IMR-90 (cell line): ENCODE data around the gene CELA2A. TPM values are rescaled to one million over a fixed set of nuclear protein-coding genes. Genes with fewer than 3 reads are reported as not detected.
"Not testable (repeated sequence)": the region's sequence is repeated elsewhere in the genome, so short reads cannot be mapped to it uniquely, and the experiment has no call there.

Source experiments
- ATAC-seq: fragments of 200-7000 bp; cut with Tn5 transposase; 2 replicates; pipeline ENCODE4 v1.9.1; 2020; ENCODE audit warnings: low read depth, mild to moderate bottlenecking, moderate library complexity
- BruUV-seq: library from RNA; stranded (reverse); fragments of 400-500 nt; replicated peaks from 2 replicates; lab custom pipeline; 2021; lab: Mats Ljungman, UMichigan
- CTCF ChIA-PET: fragments of 300-600 bp; formaldehyde crosslinking; extraction: SDS; loops from one replicate; lab custom pipeline; 2021; ENCODE audit warnings: antibody characterized with exemption; lab: Yijun Ruan, JAX
- POLR2A ChIA-PET: fragments of 300-600 bp; sonication (Branson Sonifier 250); formaldehyde crosslinking; loops from one replicate; lab custom pipeline; 2022; ENCODE audit warnings: antibody characterized with exemption; ENCODE audit not compliant: unreplicated experiment; lab: Charles Lee
- DNase-seq: peaks from one replicate; pipeline ENCODE4 v3.0.0; 2013
- H2AFZ ChIP-seq: replicated peaks from 2 replicates; pipeline ENCODE3; 2013; ENCODE audit warnings: low read length, mild to moderate bottlenecking; ENCODE audit not compliant: poor library complexity
- H2AK5ac ChIP-seq: 2 replicates; pipeline ENCODE4 v1.6.1; 2013; ENCODE audit warnings: low read depth, low read length, inconsistent platforms
- H2AK9ac ChIP-seq: replicated peaks from 2 replicates; pipeline ENCODE3; 2013; ENCODE audit warnings: mild to moderate bottlenecking, low read depth, low read length, moderate library complexity; ENCODE audit not compliant: poor library complexity
- H2BK120ac ChIP-seq: 2 replicates; pipeline ENCODE4 v1.6.1; 2013; ENCODE audit warnings: low read depth, low read length, inconsistent platforms
- H2BK15ac ChIP-seq: 3 replicates; pipeline ENCODE4 v1.6.1; 2013; ENCODE audit warnings: low read depth, low read length, inconsistent platforms
- H2BK20ac ChIP-seq: 2 replicates; pipeline ENCODE4 v1.6.1; 2013; ENCODE audit warnings: low read depth, mild to moderate bottlenecking, inconsistent platforms, low read length, moderate library complexity
- H2BK5ac ChIP-seq: 2 replicates; pipeline ENCODE4 v1.6.1; 2013; ENCODE audit warnings: mild to moderate bottlenecking, low read depth, low read length, inconsistent platforms; ENCODE audit not compliant: poor library complexity, severe bottlenecking
- H3K14ac ChIP-seq: replicated peaks from 2 replicates; pipeline ENCODE4 v1.6.1; 2013; ENCODE audit warnings: low read depth, low read length, inconsistent platforms
- H3K18ac ChIP-seq: 2 replicates; pipeline ENCODE4 v1.6.1; 2013; ENCODE audit warnings: low read depth, low read length, control low read depth
- H3K23ac ChIP-seq: 2 replicates; pipeline ENCODE4 v1.6.1; 2013; ENCODE audit warnings: low read depth, low read length, inconsistent platforms
- H3K27ac ChIP-seq: 2 replicates; pipeline ENCODE4 v1.5.1; 2013; ENCODE audit warnings: mild to moderate bottlenecking, control low read depth, low read length; ENCODE audit not compliant: insufficient read depth
- H3K27me3 ChIP-seq: 2 replicates; pipeline ENCODE4 v1.6.1; 2013; ENCODE audit warnings: low read length; ENCODE audit not compliant: control insufficient read depth, insufficient read depth
- H3K36me3 ChIP-seq: 2 replicates; pipeline ENCODE4 v1.6.1; 2013; ENCODE audit warnings: low read length, mixed read lengths; ENCODE audit not compliant: control insufficient read depth, insufficient read depth
- H3K4ac ChIP-seq: 2 replicates; pipeline ENCODE4 v1.6.1; 2013; ENCODE audit warnings: low read depth, low read length, inconsistent platforms
- H3K4me1 ChIP-seq: 2 replicates; pipeline ENCODE4 v1.6.1; 2013; ENCODE audit warnings: low read length, mixed read lengths; ENCODE audit not compliant: control insufficient read depth, insufficient read depth
- H3K4me2 ChIP-seq: 2 replicates; pipeline ENCODE4 v1.6.1; 2013; ENCODE audit warnings: low read depth, mild to moderate bottlenecking, control low read depth, low read length, moderate library complexity
- H3K4me3 ChIP-seq: 2 replicates; pipeline ENCODE4 v1.5.1; 2013; ENCODE audit warnings: low read depth, mild to moderate bottlenecking, control low read depth, low read length, moderate library complexity; ENCODE audit not compliant: insufficient read depth
- H3K56ac ChIP-seq: 2 replicates; pipeline ENCODE4 v1.6.1; 2013; ENCODE audit warnings: low read length, inconsistent platforms; ENCODE audit not compliant: insufficient read depth; ENCODE audit errors: extremely low read depth
- H3K79me1 ChIP-seq, 2 experiments: 2 replicates each; pipeline ENCODE4 v1.6.1; 2013; ENCODE audit warnings: low read length in 2 of 2, inconsistent platforms in 1 of 2, low read depth in 1 of 2
- H3K9ac ChIP-seq: 2 replicates; pipeline ENCODE4 v1.6.1; 2013; ENCODE audit warnings: low read depth, low read length, control low read depth
- H3K9me1 ChIP-seq: 2 replicates; pipeline ENCODE4 v1.6.1; 2013; ENCODE audit warnings: low read length, inconsistent platforms; ENCODE audit not compliant: insufficient read depth
- H3K9me3 ChIP-seq: 2 replicates; pipeline ENCODE4 v1.6.1; 2013; ENCODE audit warnings: low read length; ENCODE audit not compliant: control insufficient read depth, insufficient read depth
- H4K20me1 ChIP-seq: 2 replicates; pipeline ENCODE4 v1.6.1; 2013; ENCODE audit warnings: low read length, inconsistent platforms; ENCODE audit not compliant: insufficient read depth
- H4K5ac ChIP-seq: 2 replicates; pipeline ENCODE4 v1.6.1; 2013; ENCODE audit warnings: mild to moderate bottlenecking, low read depth, low read length, control low read depth
- H4K8ac ChIP-seq, 2 experiments: 2 replicates each; pipeline ENCODE4 v1.6.1; 2013; ENCODE audit warnings: low read depth in 2 of 2, low read length in 2 of 2, control low read depth in 1 of 2, inconsistent platforms in 1 of 2
- H4K91ac ChIP-seq: 2 replicates; pipeline ENCODE4 v1.6.1; 2013; ENCODE audit warnings: low read depth, low read length, inconsistent platforms; ENCODE audit not compliant: insufficient read depth
- MAFK ChIP-seq: IDR thresholded peaks from 2 replicates; pipeline ENCODE4 v1.6.1; 2012; ENCODE audit warnings: low read depth, low read length, improper control_type of control experiment
- MXI1 ChIP-seq: IDR thresholded peaks from 2 replicates; pipeline ENCODE4 v1.6.1; 2012; ENCODE audit warnings: low read depth, mild to moderate bottlenecking, low read length, moderate library complexity, borderline replicate concordance
- WGBS, 2 experiments: methylation state at CpG; one replicate each; pipeline versions ENCODE4 v1.1.5 to v1.1.7; 2013; ENCODE audit warnings: missing lambda C conversion rate in 2 of 2; ENCODE audit not compliant: insufficient read length in 1 of 2; ENCODE audit errors: extremely low coverage in 2 of 2; 5-methylcytosine and 5-hydroxymethylcytosine counted together
- dilution Hi-C: fragments of 300-500 bp; cut with HindIII; formaldehyde crosslinking; loops from one replicate; pipeline ENCODE4 v1.14.3; 2018; ENCODE audit warnings: low sequenced_read_pairs; ENCODE audit not compliant: unreplicated experiment
- in situ Hi-C: fragments of 300-500 bp; cut with MboI; formaldehyde crosslinking; loops from 3 replicates; pipeline ENCODE4 v1.14.3; 2019; ENCODE audit warnings: low sequenced_read_pairs, inconsistent platforms, mixed read lengths
- intact Hi-C: fragments of 100-400 bp; cut with micrococcal nuclease; formaldehyde crosslinking; loops from 2 replicates; pipeline ENCODE4 v1.10.0; 2022
- polyA plus RNA-seq, 3 experiments: library from polyadenylated mRNA; depleted of rRNA; stranded (reverse); fragments of >200 nt; gene quantifications; 2 replicates each; pipeline ENCODE4 v1.2.3, GENCODE V29; 2012; ENCODE audit warnings: low replicate concordance in 1 of 3
- total RNA-seq: library from RNA; depleted of rRNA; stranded (reverse); fragments of >200 nt; gene quantifications from 2 replicates; pipeline ENCODE4 v1.2.3, GENCODE V29; 2012
- TF ChIP-seq, protein P1 (sequence below): conservative IDR thresholded peaks from 2 replicates; pipeline ENCODE4 v1.5.1; 2012; ENCODE audit warnings: mild to moderate bottlenecking, low read depth, low read length, improper control_type of control experiment
- TF ChIP-seq, protein P2 (sequence below): fragments of 150-350 bp; IDR thresholded peaks from 2 replicates; pipeline ENCODE4 v1.6.1; 2017; ENCODE audit warnings: mild to moderate bottlenecking, antibody characterized with exemption, low read length, low read depth

The CELA2A gene
- total and polyA plus RNA-seq, 2 of the 4 experiments (the other 2 are of a cell fraction) = not detected

DNA sequence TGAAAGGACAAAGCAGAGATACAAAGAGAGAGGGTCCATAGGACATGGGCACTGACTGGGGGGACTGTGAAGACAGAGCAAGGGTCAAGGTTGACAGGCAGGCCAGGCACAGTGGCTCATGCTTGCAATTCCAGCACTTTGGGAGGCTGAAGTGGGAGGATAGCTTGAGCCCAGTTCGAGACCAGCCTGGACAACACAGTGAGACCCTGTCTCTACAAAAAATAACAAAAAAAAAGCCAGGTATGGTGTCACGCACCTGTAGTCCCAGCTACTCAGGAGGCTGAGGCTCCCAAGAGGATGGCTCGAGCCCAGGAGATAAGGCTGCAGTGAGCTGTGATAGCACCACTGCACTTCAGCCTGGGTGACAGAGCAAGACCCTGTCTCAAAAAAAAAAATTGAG, 63.1 kb downstream of the CELA2A start:
- Histone ChIP-seq H2AFZ (no peak overlapping the region), H3K27me3 (no peaks in the 10 kb centered on the region), H4K20me1 (no peaks in the 10 kb centered on the region; the same call in none of the 2 replicates), H3K36me3 (peaks cover 2% of the 10 kb centered on the region; the same call in 1 of the 2 replicates), H3K9me1 (peaks cover 10% of the 10 kb centered on the region), H3K4me2 (no peak overlapping the region), H3K9me3 (no peaks in the 10 kb centered on the region), H4K5ac (no peak overlapping the region), H2AK9ac (no peak overlapping the region), H2BK15ac (no peak overlapping the region), H3K56ac (no peak overlapping the region), H3K4ac (no peak overlapping the region), H4K91ac (no peak overlapping the region), H3K14ac (no peak overlapping the region), H3K18ac (no peak overlapping the region), H4K8ac (no peak overlapping the region), H2BK5ac (no peak overlapping the region), H2BK20ac (no peak overlapping the region), H3K4me3 (no peak overlapping the region), H3K9ac (no peak overlapping the region), H2BK120ac (no peak overlapping the region), H3K23ac (no peak overlapping the region), H3K4me1 (no peaks in the 10 kb centered on the region), H3K79me1 (peaks cover 0 to 16% of the 10 kb centered on the region in 2 experiments; a peak in 2 of 4 replicates), H2AK5ac (no peak overlapping the region), H3K27ac (no peak overlapping the region)
- BruUV-seq = no TSS peak
- no CpG with 5 or more reads among the region's 3 CpGs for WGBS, 2 experiments
- intact Hi-C loops (loop anchor here (5.0 kb wide), 1 partner anchor 197 kb away; no protein-coding TSS in a partner anchor), dilution Hi-C loops (no loop called here), in situ Hi-C loops (no loop called here)
- no peak for DNase-seq
- no peak for TF ChIP-seq MAFK
- TF ChIP-seq, protein P1, sequence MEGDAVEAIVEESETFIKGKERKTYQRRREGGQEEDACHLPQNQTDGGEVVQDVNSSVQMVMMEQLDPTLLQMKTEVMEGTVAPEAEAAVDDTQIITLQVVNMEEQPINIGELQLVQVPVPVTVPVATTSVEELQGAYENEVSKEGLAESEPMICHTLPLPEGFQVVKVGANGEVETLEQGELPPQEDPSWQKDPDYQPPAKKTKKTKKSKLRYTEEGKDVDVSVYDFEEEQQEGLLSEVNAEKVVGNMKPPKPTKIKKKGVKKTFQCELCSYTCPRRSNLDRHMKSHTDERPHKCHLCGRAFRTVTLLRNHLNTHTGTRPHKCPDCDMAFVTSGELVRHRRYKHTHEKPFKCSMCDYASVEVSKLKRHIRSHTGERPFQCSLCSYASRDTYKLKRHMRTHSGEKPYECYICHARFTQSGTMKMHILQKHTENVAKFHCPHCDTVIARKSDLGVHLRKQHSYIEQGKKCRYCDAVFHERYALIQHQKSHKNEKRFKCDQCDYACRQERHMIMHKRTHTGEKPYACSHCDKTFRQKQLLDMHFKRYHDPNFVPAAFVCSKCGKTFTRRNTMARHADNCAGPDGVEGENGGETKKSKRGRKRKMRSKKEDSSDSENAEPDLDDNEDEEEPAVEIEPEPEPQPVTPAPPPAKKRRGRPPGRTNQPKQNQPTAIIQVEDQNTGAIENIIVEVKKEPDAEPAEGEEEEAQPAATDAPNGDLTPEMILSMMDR = no peak
- TF ChIP-seq, protein P2, sequence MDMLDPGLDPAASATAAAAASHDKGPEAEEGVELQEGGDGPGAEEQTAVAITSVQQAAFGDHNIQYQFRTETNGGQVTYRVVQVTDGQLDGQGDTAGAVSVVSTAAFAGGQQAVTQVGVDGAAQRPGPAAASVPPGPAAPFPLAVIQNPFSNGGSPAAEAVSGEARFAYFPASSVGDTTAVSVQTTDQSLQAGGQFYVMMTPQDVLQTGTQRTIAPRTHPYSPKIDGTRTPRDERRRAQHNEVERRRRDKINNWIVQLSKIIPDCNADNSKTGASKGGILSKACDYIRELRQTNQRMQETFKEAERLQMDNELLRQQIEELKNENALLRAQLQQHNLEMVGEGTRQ = no peak
- no peak for TF ChIP-seq MXI1
- no peak for ATAC-seq
- ChIA-PET CTCF (no interaction called here), POLR2A (no interaction called here)

DNA sequence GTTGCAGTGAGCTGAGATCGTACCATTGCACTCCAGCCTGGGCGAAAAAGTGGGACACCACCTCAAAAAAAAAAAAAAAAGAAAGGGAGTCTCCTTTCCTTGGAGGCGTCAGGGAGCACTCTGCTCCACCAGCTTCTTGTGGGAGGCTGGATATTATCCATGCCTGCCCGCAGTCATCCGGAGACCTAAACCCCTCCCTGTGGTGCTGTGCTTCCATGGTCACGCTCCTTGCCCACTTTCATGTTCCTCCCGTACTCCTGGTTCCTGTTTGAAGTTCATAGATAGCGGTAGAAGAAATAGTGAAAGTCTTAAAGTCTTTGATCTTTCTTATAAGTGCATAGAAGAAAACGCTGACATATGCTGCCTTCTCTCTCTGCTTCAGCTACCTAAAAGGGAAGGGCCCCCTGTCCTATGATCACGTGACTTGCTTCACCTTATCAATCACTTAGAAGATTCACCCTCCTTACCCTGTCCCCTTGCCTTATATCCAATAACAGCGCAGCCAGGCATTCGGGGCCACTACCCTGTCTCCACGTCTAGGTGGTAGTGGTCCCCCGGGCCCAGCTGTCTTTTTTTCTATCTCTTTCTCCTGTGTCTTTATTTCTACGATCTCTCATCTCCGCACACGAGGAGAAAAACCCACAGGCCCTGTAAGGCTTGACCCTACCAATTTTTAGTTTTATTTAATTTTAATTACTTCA, 64.8 kb downstream of the CELA2A start:
- H4K20me1 ChIP-seq, CTCF ChIA-PET, H3K56ac ChIP-seq, DNase-seq, BruUV-seq, H3K27ac ChIP-seq, dilution Hi-C loops, H3K27me3 ChIP-seq, H3K9ac ChIP-seq, POLR2A ChIA-PET, H4K8ac ChIP-seq, H3K4ac ChIP-seq, H3K14ac ChIP-seq, H3K4me1 ChIP-seq, H3K9me3 ChIP-seq, H4K5ac ChIP-seq, H2BK120ac ChIP-seq, in situ Hi-C loops, H2AK5ac ChIP-seq, H2AK9ac ChIP-seq, H4K91ac ChIP-seq, H3K36me3 ChIP-seq, H3K23ac ChIP-seq, H3K4me3 ChIP-seq, H2BK15ac ChIP-seq, H3K4me2 ChIP-seq, H3K18ac ChIP-seq, ATAC-seq, H2BK20ac ChIP-seq, H2AFZ ChIP-seq, H2BK5ac ChIP-seq: not testable (repeated sequence)
- no CpG with 5 or more reads among the region's 17 CpGs for WGBS, 2 experiments
- intact Hi-C loops = loop anchor here (5.0 kb wide), 1 partner anchor 199 kb away; no protein-coding TSS in a partner anchor
- Histone ChIP-seq H3K9me1 (peaks cover 10% of the 10 kb centered on the region), H3K79me1 (peaks cover 0 to 16% of the 10 kb centered on the region in 2 experiments; a peak in 2 of 4 replicates)
